ENCODE results near the gene TGFA. TPM values are rescaled to one million over a fixed set of nuclear protein-coding genes. Genes with fewer than 3 reads are reported as not detected.

The TGFA gene
- total and polyA plus RNA-seq, 10 of the 15 experiments (the other 5 are each of a cell fraction or from before 2014, with no cell fraction given) = 0.03 to 0.23 TPM; not detected in 8

DNA sequence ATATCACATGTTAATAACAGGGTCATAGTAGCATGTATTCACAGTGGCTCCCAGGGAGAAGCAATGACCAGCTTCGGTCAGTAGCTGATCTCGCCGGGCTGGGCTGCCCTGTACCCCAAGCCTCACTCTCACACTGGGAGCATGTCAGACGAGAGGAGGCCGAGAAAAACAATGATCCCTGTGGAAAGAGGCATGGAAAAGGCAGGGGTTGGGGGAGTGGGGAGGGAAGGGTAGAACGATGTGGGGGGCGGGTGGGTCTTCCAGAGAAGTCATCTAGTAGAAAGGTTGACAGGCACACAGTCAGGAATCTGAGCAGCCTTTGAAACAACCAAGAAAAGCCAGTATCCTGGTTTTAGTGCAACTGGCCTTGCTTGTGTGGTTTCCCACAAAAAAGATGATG, 25.4 kb downstream of the TGFA start (continued):
- no peak for TF ChIP-seq KAT2A (conservative IDR thresholded peaks at IDR 0.05; ENCODE audit: control insufficient read depth, low read depth, low read length)
- no peak for TF ChIP-seq RAD51 (IDR thresholded peaks at IDR 0.05)
- no peak for TF ChIP-seq HCFC1 (IDR thresholded peaks at IDR 0.05; ENCODE audit: low read length)

DNA sequence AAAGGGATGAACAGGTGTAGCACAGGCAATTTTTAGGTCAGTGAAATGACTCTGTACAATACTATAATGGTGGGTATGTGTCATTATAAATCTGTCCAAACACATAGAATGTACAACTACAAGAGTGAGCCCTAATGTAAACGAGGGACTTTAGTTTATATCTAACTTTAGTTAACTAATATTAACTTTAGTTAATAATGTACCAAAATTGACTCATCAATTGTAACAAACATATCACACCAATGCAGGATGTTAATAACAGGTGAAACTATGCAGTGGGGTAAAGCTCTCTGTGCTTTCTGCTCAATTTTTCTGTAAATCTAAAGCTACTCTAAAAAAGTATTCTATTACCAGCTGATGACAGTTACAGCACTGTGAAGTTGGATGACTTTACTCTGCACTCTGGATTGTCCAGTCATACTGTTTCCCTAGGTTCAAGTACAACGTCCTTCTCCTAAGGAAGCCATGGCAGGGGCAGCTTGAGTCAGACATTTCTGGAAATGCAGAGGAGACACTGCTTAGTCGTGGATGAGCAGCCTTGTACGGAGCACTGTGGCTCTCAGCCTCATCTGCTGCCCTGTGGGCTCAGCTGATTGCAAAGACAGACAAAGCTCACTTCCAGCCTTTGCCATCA, 26.1 kb downstream of the TGFA start:
- FAIRE-seq = no peak
- Histone ChIP-seq H4K20me1 (ENCODE audit: control insufficient read depth, insufficient read depth) (no peaks in the 10 kb centered on the region), H3K79me2 (ENCODE audit: control insufficient read depth, insufficient read depth, low read length) (no peaks in the 10 kb centered on the region), H3K27ac (ENCODE audit: control insufficient read depth, insufficient read depth) (no peak overlapping the region), H2AFZ (ENCODE audit: control insufficient read depth, low read depth, low read length) (no peak overlapping the region), H3K9me3 (replicated peaks; ENCODE audit: control insufficient read depth, insufficient read depth, low read length) (no peaks in the 10 kb centered on the region; the same call in 2 of the 3 replicates), H3K27me3 (replicated peaks in 1 of 2; ENCODE audit: control insufficient read depth in 2 of 2, insufficient read depth in 2 of 2, low read length in 1 of 2) (no peaks in the 10 kb centered on the region; a peak in 1 of 4 replicates), H3K36me3 (ENCODE audit: control insufficient read depth in 2 of 2, insufficient read depth in 2 of 2, low read length in 1 of 2) (no peaks in the 10 kb centered on the region), H3K4me1 (ENCODE audit: control insufficient read depth, insufficient read depth, low read length) (no peaks in the 10 kb centered on the region), H3K4me3 (no peak overlapping the region), H3K4me2 (ENCODE audit: control insufficient read depth, insufficient read depth) (no peak overlapping the region), H3K9ac (ENCODE audit: control insufficient read depth, insufficient read depth, low read length) (no peak overlapping the region)
- 9% methylated on average over 4 of the region's 4 CpGs for WGBS (ENCODE audit: insufficient coverage, insufficient replicate concordance, low lambda C conversion rate, missing lambda C conversion rate)
- DNase-seq (ENCODE audit: low read depth, low spot score) = no peak
- in situ Hi-C loops (cut with MboI) = no loop called here
- no TSS peak for BruUV-seq (replicated peaks)
- RAD21 ChIA-PET (ENCODE audit: unreplicated experiment) = no interaction called here
- SMC1A ChIA-PET (ENCODE audit: uncharacterized antibody, unreplicated experiment) = no interaction called here
- no peak for ATAC-seq
- intact Hi-C loops (cut with micrococcal nuclease; ENCODE audit: unreplicated experiment) = no loop called here
- POLR2A ChIA-PET = no interaction called here
- CTCF ChIA-PET = interaction anchor here (1.0 kb wide), 1 partner anchor 90 kb away, joined by 3 read pairs; no protein-coding TSS in a partner anchor
- TF ChIP-seq TAF1 (IDR thresholded peaks at IDR 0.05; ENCODE audit: borderline replicate concordance, low read depth, low read length) (no peak), CUX1 (IDR thresholded peaks at IDR 0.05; ENCODE audit: insufficient replicate concordance, low read depth, low read length) (no peak), NR2F1 (conservative IDR thresholded peaks at IDR 0.05) (no peak), NRF1 (conservative IDR thresholded peaks at IDR 0.05; ENCODE audit: low read depth, low read length) (no peak)
- TF ChIP-seq, protein P1, sequence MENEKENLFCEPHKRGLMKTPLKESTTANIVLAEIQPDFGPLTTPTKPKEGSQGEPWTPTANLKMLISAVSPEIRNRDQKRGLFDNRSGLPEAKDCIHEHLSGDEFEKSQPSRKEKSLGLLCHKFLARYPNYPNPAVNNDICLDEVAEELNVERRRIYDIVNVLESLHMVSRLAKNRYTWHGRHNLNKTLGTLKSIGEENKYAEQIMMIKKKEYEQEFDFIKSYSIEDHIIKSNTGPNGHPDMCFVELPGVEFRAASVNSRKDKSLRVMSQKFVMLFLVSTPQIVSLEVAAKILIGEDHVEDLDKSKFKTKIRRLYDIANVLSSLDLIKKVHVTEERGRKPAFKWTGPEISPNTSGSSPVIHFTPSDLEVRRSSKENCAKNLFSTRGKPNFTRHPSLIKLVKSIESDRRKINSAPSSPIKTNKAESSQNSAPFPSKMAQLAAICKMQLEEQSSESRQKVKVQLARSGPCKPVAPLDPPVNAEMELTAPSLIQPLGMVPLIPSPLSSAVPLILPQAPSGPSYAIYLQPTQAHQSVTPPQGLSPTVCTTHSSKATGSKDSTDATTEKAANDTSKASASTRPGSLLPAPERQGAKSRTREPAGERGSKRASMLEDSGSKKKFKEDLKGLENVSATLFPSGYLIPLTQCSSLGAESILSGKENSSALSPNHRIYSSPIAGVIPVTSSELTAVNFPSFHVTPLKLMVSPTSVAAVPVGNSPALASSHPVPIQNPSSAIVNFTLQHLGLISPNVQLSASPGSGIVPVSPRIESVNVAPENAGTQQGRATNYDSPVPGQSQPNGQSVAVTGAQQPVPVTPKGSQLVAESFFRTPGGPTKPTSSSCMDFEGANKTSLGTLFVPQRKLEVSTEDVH (IDR thresholded peaks at IDR 0.05; ENCODE audit: low read depth, partially characterized antibody) = no peak
- TF ChIP-seq, protein P2, sequence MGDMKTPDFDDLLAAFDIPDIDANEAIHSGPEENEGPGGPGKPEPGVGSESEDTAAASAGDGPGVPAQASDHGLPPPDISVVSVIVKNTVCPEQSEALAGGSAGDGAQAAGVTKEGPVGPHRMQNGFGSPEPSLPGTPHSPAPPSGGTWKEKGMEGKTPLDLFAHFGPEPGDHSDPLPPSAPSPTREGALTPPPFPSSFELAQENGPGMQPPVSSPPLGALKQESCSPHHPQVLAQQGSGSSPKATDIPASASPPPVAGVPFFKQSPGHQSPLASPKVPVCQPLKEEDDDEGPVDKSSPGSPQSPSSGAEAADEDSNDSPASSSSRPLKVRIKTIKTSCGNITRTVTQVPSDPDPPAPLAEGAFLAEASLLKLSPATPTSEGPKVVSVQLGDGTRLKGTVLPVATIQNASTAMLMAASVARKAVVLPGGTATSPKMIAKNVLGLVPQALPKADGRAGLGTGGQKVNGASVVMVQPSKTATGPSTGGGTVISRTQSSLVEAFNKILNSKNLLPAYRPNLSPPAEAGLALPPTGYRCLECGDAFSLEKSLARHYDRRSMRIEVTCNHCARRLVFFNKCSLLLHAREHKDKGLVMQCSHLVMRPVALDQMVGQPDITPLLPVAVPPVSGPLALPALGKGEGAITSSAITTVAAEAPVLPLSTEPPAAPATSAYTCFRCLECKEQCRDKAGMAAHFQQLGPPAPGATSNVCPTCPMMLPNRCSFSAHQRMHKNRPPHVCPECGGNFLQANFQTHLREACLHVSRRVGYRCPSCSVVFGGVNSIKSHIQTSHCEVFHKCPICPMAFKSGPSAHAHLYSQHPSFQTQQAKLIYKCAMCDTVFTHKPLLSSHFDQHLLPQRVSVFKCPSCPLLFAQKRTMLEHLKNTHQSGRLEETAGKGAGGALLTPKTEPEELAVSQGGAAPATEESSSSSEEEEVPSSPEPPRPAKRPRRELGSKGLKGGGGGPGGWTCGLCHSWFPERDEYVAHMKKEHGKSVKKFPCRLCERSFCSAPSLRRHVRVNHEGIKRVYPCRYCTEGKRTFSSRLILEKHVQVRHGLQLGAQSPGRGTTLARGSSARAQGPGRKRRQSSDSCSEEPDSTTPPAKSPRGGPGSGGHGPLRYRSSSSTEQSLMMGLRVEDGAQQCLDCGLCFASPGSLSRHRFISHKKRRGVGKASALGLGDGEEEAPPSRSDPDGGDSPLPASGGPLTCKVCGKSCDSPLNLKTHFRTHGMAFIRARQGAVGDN (IDR thresholded peaks at IDR 0.05) = no peak
